Hippocampal formation (tissue), 2 donors: ENCODE results near the gene MSI2.

Experiments
- DNase-seq, 2 donors: peaks; one replicate each; lab custom pipeline; 2025; lab: John Stamatoyannopoulos, UW

The MSI2 gene

DNA sequence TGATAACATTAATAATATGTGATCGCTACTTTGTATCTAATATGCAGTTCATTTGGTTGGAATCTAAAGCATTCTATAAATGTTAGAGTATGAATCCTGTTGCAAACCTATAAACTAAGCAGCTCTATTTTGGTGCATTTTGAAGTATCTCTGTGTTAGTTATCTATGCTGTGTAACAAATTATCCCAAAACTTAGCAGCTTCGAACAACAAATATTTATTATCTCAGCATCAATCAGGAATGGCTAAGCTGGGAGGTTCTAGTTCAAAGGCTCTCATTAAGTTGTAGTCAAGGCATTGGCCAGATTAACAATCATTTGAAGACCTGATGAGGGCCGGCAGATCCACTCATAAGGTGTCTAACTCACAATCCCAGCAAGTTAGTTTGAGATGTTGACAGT lies 10.1 kb upstream of the MSI2 start:
- no peak for DNase-seq

DNA sequence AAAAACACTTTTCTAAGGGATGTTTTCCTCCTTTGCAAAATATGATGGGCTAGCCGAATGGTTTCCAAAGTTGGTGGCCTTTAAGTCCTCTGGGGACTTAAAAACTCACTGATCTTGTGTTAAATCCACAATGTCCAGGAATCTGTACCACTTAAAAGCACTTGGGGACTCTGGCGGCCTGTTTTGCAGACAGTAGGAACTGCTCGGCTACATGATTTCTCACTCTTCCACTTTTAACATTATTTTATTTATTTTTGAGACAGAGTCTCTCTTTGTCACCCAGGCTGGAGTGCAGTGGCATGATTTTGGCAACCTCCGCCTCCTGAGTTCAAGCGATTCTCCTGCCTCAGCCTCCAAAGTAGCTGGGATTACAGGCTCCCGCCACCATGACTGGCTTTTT lies 9.1 kb upstream of the MSI2 start:
- no peak for DNase-seq

DNA sequence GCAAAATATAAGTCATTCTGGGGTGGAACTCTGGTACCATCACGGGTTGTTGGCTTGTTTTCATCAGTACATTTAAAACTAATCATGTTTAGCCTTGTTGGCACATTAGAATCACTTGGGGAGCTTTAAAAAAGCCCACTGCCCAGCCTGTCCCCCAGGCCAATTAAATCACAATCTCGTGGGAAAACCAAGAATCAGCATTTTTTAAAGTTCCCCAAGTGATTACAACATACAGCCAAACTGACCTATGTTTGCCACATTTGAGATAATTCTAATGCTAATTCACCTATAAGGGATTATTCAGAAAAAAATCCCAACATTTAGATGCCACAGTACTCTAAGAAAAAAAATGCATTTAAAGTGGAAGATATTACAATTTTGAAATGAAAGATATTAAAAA lies 8.4 kb upstream of the MSI2 start:
- no peak for DNase-seq

DNA sequence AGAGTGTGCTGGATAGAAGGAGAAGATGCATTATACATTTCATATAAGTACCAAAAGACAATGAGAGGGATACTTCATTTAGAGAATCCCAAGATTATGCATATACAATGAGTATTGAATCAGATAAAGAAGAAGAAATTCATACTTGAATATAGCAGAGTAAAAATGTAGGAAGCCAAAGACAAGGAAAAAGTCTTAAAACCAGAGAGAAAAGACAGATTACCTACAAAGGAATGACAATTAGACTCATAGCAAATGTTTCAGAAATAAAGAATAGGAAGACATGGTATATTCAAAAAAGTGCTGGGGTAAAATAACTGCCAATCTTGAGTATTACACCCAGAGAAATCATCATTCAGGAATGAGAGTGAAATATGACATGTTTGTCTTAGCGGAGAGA lies 6.8 kb upstream of the MSI2 start:
- DNase-seq: no peak

DNA sequence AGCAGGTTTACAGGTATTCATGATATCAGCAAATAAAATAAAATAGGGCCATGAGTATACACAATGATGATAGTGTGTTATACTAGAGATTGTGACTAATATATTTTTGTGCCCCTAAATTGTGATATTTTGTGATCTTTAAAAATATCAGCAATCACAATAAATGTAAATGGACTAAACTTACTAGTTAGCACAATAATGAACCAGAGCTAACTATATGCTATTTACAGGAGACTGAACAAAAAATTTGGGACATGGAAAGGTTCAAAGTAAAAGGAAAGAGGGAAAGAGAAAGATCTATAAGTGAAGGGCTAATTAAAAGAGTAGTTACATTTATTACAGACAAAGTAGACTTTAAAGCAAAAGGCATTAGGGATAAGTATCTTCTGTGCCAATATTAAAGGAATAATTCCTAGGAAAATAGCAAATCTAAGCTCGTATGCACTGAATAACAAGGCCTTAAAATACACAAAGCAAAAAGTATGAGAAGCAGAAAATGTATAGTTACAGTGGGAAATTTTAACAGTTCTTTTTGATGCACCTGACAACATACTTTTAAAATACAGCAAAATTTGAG lies 5.0 kb upstream of the MSI2 start:
- no peak for DNase-seq

DNA sequence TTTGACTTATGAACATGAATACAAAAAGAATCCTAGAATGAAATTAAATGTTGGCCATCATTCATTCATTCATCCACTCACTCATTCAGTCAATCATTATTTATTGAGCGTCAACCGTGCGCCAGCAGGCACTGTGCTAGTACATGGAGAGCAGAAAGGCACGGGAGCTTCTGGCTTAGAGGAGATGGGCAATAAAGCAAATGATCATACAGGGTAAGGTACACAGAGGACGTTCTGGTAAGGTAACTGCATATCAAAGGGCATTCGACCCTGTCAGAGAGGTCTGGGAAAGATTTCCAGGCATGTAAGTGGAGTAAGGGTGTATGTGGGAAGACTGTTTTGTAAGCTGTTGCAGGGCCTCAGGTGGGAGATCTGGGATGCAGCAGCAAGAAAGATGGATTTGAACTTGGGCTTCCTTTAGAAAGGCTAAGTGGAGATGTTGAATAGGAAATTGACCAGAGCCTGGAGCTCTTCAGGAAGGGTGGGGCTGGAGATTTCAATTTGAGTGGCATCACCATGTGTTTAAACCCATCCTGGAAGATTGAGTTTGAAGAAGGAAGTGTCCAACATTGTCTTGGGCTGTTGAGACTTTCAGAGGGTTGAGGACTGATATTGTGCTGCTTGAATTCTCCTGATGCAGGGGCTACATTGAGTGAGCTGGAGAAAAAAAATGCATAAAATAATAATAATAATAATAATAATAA lies 2.8 kb upstream of the MSI2 start:
- DNase-seq: no peak

DNA sequence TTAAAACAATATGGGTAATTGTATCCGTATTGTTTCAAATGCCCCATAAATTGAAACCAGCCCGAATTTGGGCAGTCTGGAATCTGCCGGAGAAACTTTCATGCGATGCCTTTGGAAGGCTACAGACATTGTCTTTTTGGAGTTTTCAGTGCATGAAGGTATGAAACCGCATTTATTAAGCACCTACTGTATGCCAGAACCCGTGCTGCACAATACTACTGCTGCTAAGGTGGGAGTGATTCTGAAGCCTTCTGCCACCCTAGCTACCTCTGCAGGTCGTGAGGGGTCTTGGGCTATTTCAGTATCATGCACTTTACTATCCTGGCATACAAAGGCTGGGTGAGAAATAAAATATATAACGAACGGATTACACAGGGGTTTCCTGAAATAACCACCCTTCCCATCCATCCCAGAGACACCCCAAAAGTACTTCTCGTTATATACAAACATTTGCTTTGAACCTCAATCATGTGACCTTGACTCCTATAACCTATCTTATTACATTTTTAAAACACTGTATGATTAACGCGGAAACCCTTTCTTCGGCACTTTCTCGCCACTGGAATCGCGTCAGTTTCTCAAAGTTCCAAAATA lies 1.0 kb upstream of the MSI2 start:
- DNase-seq: no peak

DNA sequence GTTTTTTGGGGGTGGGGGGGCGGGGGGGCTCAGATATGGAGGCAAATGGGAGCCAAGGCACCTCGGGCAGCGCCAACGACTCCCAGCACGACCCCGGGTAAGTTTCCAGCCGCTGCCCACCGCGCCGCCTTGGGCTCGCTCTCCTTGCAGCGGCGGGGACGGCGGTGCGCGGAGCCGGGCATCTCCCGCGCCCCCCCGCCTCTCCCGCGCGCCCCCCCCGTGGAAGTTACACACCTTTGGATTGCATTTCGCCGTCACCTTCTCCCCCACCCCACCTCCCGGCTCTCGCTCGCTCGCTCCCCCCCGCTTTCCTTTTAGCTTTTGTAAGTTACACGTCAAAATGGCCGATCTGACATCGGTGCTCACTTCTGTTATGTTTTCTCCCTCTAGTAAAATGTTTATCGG lies 387 bp downstream of the MSI2 start:
- no peak for DNase-seq

DNA sequence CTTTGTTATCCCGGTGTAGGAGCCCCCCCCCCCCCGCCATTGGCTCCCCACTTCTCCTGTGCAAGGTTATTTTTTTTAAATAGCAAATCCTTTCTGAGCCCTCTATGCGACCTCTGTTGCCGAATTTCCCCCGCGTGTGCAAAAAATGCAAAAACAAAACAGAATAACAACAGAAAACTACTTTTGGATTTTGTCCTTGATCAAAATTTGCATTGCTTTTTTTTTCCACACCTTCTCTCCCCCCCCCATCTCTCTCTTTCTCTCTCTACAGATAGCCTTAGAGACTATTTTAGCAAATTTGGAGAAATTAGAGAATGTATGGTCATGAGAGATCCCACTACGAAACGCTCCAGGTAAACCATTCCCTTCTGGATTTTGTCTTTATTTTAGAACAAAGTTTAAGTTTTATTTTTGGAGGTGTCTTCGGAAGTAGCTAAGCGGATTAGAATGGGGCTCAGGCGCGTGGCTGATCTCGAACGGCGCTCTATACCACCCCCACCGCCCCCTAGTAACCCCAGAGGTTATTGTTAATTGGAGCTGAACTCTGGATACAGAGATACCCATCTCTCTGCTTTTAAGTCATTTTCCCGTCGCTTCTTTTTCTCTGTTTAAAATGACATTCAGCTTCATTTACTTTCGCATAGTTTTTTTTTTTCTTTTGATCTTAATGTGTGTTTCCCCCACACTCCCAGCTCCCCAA lies 1.0 kb downstream of the MSI2 start:
- DNase-seq: no peak

DNA sequence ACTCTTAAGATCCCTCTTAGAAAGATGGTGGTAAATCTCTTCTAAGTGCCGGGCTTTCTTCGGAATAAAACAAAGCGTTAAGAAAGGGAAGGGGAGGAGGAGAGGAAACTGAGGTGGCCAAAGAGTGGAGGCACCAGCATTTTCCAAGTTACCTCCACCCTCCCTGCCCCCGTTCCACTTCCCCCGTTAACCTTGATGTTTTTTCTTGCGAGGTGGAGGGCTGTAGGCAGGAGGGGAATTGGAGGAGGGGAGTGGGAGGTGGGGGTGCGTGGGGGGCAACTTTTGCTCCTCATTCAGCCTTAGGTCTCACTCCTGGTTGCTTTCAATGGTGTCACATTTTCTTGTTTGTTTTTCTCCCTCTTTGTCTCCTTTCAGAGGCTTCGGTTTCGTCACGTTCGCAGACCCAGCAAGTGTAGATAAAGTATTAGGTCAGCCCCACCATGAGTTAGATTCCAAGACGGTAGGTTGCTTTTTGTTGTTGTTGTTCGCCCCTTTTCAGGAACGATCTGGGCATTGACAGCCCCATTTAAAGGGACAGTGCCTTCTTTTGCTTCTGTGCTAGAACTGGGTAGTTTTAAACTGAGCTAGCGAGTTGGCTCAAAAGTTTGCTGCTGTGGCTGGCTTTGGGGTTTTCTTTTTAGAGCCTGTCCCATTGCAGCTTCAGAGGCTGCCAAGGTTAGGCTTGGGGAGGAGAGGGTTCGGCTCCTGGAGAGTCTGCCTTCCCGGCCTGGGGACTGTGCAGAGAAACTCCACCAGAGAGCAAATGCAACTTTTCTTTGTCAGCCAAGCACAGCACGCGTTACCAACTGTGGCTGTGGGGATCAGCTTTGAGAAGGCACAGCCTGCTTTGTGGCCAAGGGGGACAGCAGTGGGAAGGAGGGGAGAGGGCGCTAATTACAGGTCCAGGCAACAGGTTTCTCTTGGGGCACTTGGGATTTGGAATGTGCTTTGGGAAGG lies 1.9 kb downstream of the MSI2 start:
- DNase-seq: no peak

DNA sequence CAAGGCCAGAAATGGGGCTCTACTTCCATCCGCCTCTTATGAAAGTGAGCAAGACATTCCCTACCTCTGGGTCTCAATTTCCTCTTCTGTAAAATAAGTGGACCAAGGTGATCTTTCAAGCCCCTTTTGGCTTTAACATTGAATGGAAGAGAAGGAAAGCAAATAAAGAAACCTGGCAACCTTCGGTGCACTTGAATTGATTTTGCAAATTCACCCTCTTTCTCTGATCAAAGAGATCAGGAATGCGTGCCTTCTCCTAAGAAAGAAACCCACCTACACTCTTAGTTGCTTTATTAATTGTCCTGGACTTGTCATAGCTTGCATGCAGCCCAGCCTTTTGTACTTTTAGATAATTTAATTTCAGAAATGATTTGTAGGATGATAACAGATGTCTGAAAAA lies 3.0 kb downstream of the MSI2 start:
- no peak for DNase-seq

DNA sequence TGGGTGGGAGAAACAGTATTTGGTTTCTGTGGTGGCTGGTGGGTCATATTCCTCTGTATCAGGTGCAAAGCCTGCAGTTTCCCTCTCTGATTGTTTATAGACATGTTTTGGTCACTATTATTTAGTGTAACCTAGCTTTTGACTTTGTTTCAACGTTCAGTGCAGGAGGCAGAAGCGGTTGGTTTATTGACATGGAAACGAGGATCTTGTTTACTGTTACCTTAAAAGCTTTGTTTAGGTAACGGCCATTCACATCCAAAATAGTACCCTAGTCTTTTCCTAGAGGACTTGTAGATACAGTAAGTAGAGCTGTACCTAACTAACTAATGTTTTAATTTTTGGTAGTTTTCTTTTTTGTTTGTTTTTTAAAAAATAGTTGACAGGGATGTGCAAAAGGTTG lies 3.5 kb downstream of the MSI2 start:
- DNase-seq: no peak

DNA sequence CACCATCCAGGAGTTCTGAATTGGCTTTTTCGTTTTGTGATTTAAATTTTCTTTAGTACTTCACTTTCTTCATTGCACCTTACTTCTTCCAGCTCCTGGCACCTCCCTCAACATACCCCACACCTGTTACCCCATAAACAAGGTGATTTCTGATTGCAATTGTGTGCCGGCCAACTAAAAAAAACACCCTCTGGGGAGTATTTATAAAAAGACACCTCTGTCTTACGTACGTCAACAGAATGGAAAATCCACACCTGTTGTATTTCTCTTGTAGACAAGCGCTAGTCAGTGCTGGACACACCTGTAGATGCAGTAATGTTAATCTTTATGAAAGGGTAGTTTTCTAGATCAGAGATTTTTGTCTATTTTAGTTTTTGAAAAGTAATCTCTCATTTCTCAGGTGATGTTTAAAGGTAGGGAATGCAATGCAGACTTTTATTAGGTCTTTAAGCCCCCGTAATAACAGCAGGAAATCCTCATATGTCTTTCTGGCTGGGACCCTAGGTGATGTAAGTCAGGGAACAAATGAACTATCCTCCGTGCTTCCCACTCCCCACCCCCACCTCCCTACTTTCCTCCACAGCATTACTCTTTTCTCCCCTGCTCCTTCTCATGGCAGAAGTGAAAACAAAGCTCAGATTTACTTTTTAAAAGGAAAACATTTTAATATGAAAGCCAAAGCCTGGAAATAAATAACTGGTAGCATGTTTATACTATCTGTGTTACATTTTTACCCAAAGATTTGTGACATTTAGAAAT lies 4.2 kb downstream of the MSI2 start:
- DNase-seq: no peak

DNA sequence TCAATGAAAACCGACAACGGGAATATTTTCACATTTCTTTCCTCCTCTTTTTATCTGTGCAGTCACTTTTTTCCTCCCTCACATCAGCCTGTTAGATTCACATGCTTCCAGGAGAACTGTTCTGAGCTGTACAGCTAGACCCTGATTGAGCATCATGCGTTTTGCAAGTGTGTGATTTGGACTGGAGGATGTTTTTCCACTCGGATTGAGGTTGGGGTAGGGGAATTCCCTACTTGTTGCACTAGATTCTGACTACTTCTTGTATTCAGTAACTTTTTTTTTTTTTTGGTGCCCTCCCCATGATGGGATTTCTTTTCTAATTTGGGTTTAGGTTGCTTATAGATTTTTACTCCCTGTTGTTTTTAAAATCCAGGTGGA lies 4.8 kb downstream of the MSI2 start:
- no peak for DNase-seq

DNA sequence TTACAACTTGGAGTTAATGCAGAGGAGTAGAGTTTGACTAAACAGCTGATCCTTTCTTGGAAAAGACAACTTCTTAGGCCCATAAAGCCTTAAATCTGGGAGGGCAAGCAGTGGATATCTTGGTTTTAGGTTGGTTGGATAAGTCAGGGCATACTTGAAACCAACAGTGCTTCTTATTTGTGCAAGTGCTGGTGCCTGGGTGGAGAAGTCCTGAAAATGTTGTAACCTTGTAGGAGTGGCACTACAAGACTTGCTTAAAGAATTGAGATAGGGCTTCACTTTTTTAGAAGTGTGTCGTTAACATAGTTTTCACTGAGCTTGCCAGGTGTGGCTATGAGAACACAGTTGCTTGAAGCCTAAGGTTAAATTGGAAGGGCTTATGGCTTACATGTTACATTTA lies 6.2 kb downstream of the MSI2 start:
- DNase-seq: no peak

DNA sequence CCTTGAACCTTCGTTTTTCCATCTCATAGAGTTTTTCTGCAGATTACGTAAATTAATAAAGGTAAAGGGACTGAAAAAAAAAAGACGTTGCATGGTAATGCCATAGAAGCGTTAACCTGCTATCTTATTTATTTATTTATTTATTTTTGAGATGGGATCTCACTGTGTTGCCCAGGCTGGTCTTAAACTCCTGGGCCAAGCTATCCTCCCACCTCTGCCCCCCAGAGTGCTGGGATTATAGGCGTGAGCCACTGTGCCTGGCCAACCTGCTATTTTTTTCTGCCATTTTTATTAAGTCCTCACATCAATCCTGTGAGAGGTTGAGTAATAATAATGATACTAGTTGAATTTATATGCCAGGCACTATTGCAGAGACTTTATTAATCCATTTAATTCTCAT lies 7.9 kb downstream of the MSI2 start:
- no peak for DNase-seq

DNA sequence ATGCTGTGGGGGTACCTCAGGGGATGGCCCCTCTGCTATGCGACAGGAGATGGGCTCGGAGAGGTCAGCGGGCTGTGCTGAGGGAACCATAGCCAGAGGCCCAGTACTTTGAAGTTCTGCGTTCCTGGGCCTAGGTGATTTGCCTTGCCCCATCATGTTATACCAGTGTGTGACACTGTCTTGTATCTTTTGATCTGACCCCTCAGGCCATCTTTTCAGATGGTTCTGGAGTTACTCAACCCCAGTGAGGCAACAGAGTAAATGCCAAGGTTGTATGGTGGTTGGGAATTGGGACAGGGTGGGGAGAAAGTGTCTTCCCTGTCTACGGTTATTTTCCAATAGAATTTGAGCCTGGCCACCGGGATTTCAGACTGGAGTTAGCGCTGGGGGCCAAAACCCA lies 8.5 kb downstream of the MSI2 start:
- DNase-seq: no peak

DNA sequence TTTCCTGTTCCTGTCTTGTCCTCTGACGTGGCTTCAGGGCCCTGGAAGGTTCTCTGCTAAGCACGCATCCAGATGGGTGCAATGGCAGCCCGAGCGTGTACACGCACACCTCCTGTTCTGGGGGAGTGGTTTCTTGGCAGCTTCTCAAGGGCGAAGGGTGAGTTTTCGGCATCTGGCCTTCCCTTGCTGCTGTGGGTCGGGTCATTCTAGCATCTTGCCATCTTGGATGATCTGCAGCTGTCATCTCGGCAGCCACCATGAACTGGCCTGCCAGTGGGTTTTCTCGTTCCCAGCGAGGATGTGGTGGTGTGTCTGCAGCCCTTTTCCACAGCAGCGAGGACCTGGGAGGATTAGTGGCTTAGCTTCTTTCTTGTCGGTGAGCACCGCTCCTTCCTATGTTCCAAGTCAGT lies 10.6 kb downstream of the MSI2 start:
- no peak for DNase-seq

DNA sequence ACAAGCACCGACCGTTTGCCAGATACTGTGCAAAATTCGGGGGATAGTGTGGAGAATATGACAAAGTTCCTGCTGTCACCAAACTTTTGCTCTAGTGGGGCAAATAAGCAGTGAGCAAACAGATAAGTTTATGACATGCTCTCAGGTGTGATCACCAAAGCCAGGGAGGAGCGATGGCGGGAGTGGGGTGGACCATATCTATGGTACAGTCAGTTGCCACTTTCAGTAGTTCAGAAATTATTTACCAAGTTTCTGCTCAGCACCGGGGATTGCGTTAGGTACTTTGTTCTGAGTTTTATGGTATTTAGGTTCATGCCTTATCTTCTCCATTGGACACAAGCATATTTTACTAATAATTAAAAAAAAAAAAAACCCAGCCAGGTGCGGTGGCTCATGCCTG lies 11.9 kb downstream of the MSI2 start:
- DNase-seq: no peak

DNA sequence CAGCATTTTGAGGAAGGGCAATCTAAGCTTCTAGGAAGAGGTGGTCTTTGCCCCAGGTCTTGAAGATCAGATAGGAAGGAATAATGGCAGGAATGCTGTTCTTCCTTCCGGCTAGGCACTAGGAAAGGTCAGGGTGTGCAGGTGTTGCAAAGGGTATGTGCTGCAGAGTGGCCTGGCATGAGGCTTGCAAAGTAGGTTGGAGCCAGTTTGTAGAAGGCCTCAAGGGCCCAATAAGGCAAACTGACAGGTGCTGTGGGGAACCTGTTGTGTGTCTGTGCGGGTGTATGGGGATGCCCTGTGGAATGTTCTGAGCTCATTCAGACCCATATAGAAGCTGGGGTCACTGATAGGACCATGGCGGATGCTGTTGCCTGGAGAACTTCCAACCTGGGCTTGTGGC lies 12.7 kb downstream of the MSI2 start:
- DNase-seq: no peak

DNA sequence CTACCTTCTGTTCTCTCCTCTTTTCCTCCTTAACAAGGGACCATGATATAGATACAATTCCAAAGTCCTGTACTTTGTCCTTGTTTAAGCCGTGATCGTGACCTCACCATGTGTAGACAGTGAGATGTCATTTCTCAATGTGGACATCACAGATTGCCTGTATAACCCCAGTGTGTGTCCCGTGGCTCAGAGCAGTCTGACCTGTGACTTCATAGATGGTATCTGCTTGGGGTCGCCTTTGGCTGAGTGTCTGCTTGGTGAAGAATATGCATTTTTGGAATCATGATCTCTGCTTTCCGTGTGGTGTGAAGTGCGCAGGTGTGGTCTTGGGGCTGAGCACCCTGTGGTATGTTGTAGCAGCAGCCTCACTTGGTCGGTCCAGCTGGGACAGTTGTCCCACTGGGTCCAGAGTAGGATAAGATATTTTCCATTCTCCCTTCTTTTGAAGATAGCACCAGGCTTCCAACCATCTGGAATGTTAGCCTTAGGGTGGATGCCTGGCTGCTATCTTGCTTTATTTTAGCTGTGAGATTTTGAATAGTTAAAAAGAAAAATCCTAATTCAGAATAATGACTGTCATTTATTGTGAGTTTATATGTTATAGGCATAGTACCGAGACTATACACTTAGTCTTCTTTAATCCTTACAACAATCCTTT lies 13.4 kb downstream of the MSI2 start:
- no peak for DNase-seq
